Activated CD4-positive, alpha-beta T cell treated with anti-CD3 and anti-CD28 coated beads for 48 hours (primary cell): ENCODE data around the gene JOSD1.
A peak's percentile ranks its signal among the peaks of the same experiment; 100 is the strongest.

Source experiments
- DNase-seq: peaks from one replicate; pipeline ENCODE4 v3.0.0-alpha.2; 2020

JOSD1 gene

GRCh38 chr22:38710866-38711265 lies 10.1 kb upstream of the JOSD1 start:
- DNase-seq, result no peak

GRCh38 chr22:38710351-38710750 lies 9.6 kb upstream of the JOSD1 start:
- no peak for DNase-seq

GRCh38 chr22:38709306-38709705 lies 8.6 kb upstream of the JOSD1 start:
- DNase-seq, result no peak

- no peak for DNase-seq
These were observed 7.2 kb upstream of the JOSD1 start for GRCh38 chr22:38707984-38708383.

- no peak for DNase-seq
These were observed 6.6 kb upstream of the JOSD1 start for GRCh38 chr22:38707346-38707745.

GRCh38 chr22:38706901-38707195 lies 6.1 kb upstream of the JOSD1 start:
- DNase-seq, result no peak

- peak; percentile 48 for DNase-seq
These were observed 5.6 kb upstream of the JOSD1 start for GRCh38 chr22:38706101-38706900.

- DNase-seq, result peak; percentile 97
These were observed 4.7 kb upstream of the JOSD1 start, which contains the start of gene GTPBP1 for GRCh38 chr22:38705235-38706100. GTPBP1 (plus strand) TSS chr22:38705944; CDS start chr22:38705956, 12 bp downstream.

GRCh38 chr22:38704654-38705234 lies 4.0 kb upstream of the JOSD1 start:
- no peak for DNase-seq

GRCh38 chr22:38700270-38700788 lies 414 bp downstream of the JOSD1 start:
- no peak for DNase-seq

GRCh38 chr22:38699784-38700183 lies 959 bp downstream of the JOSD1 start:
- DNase-seq, result no peak

- no peak for DNase-seq
These were observed 1.6 kb downstream of the JOSD1 start for GRCh38 chr22:38699143-38699542.

GRCh38 chr22:38698407-38699094 lies 2.2 kb downstream of the JOSD1 start:
- DNase-seq, result no peak

- no peak for DNase-seq
These were observed 3.2 kb downstream of the JOSD1 start for GRCh38 chr22:38697425-38698089.

GRCh38 chr22:38696606-38697424 lies 3.9 kb downstream of the JOSD1 start:
- peak; percentile 67 for DNase-seq

- DNase-seq, result no peak
These were observed 5.8 kb downstream of the JOSD1 start for GRCh38 chr22:38694940-38695339.

GRCh38 chr22:38694049-38694448 lies 6.7 kb downstream of the JOSD1 start:
- DNase-seq, result no peak

- no peak for DNase-seq
These were observed 11.1 kb downstream of the JOSD1 start for GRCh38 chr22:38689651-38690050.

- no peak for DNase-seq
These were observed 15.0 kb downstream of the JOSD1 start for GRCh38 chr22:38685761-38686160.

GRCh38 chr22:38684895-38685294 lies 15.8 kb downstream of the JOSD1 start:
- no peak for DNase-seq

- peak; percentile 89 for DNase-seq
These were observed 19.0 kb downstream of the JOSD1 start, which contains the start of gene TOMM22 for GRCh38 chr22:38681582-38682335. TOMM22 (plus strand) TSS chr22:38681957; CDS start chr22:38681979, 22 bp downstream.
